CD4-positive, alpha-beta T cell treated with Interleukin-4 for 4 hours (primary cell): ENCODE measurements around the gene RINT1.
"Not testable (repeated sequence)": the region's sequence is repeated elsewhere in the genome, so short reads cannot be mapped to it uniquely, and the experiment has no call there.

Experiments
- DNase-seq: peaks from one replicate; pipeline ENCODE4 v3.0.0-alpha.2; 2020

Gene RINT1

DNA sequence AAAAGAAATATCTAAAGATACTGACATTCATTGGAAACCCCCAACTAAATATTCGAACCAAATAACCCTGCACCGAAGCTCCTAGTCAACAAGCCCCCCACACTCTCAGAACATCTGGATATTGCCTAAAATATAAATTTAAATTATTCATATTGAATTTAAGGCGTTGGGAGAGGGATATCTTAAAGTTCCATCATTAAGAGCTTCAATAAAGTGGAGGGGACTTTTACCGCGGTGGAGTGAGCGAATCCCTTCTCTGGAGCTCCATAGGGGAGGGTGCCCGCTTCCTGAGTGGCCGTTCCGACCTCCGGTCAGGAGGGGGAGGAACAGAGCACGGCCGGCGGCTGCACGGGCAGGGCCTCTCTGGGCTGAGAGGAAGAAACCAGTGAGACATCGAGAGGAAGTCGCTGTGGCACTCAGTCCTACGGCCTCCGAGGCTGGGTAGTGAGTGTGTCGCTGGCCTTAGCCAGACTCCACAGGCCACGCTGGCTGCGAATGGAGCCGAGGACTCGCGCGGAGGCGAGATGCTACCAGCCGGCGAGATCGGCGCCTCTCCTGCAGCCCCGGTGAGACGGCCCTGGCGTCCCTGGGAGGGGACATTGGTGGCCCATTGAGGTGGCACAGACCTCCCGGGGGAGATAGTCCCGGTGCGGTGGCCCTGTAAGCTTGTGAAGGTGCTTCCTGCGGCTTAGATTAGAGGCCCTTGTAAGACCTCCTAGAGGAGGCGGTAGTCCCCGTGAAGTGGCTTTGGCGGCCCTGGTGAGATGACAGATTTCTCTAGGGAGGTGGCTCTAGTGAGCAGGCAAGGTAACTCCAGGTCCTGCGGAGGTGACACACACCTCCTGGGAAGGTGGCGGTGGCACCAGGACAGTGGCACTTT is at the start of gene RINT1:
Gene RINT1, plus strand, starts transcription at position 410 of the 880 bp plus-strand sequence. Its CDS starts 115 bp downstream, at position 525.
- peak; percentile 92 for DNase-seq

- peak; percentile 38 for DNase-seq
Observed at GRCh38 chr7:105487579-105488571, 44.1 kb upstream of the RINT1 start.

DNA sequence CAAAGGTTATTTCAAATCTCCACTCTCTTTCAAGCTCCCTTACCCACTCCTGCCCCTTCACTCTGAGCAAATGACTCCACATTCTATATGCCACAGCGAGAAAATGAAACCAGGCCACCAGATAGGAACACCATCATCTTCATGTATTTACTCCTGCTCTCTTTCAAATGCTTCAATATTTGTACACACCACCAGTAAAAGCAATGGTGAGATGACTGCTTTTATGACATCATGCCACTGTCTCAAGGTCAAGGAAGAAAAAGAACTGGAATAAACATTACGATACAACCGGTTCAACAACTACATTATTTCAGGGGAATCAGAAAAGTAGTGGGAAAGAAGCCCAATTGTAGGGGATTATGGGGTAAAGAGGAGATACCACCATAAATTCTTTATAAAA is 42.6 kb upstream of the RINT1 start:
- DNase-seq = no peak

GRCh38 chr7:105493196-105493922 is 38.6 kb upstream of the RINT1 start:
- DNase-seq = no peak

DNA sequence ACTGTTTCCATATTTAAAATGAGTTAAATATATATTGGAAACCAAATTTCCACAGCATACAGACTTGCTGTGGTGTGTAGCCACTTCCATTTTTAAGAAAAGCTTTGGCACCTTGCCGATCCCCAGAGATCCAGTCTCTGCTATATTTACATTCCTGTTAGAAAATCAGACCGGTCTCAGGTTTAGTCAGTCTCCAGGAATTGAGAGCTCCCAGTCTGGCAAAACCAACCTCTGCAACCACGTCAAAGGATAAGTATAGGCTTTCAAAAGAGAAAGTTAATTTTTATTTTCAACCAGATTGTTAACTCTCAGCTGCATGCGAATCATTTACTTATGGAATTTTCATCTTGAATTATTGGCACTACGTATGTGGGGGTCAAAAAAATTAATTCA is 38.1 kb upstream of the RINT1 start:
- no peak for DNase-seq

GRCh38 chr7:105496521-105496920 is 35.5 kb upstream of the RINT1 start:
- no peak for DNase-seq

DNA sequence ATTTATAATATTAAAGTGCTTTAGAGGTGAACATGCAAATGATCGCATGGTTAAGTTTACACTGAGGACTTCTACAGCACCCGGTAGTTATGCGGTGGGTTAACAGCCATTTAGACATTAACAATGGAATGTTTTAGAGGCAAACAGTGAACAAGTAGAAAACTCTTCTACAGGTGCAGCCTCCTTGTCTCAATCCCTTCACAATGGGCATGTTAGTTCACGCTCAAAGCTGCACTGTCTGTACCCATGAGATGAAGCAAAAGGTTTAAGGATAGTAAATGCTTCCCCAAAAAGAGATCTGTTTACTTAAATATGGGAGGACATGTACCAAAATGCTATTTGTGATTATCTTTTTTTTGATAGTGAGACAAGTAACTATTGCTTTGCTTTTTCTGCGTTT is 35.0 kb upstream of the RINT1 start:
- no peak for DNase-seq

- DNase-seq = no peak
Observed at GRCh38 chr7:105502173-105502572, 29.8 kb upstream of the RINT1 start.

GRCh38 chr7:105512415-105512814 is 19.6 kb upstream of the RINT1 start:
- DNase-seq = no peak

GRCh38 chr7:105512926-105513526 is 19.0 kb upstream of the RINT1 start:
- no peak for DNase-seq

DNA sequence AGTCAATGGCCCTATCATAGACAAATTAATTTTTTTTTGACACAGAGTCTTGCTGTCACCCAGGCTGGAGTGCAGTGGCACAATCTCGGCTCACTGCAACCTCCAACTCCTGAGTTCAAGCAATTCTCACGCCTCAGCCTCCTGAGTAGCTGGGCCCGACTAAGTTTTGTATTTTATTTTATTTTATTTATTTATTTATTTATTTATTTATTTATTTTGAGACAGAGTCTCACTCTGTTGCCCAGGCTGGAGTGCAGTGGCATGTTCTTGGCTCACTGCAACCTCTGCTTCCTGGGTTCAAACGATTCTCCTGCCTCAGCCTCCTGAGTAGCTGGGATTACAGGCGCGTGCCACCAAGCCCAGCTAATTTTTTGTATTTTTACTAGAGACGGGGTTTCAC is 16.4 kb upstream of the RINT1 start:
- DNase-seq = not testable (repeated sequence)

- no peak for DNase-seq
Observed at GRCh38 chr7:105519353-105519752, 12.6 kb upstream of the RINT1 start.

DNA sequence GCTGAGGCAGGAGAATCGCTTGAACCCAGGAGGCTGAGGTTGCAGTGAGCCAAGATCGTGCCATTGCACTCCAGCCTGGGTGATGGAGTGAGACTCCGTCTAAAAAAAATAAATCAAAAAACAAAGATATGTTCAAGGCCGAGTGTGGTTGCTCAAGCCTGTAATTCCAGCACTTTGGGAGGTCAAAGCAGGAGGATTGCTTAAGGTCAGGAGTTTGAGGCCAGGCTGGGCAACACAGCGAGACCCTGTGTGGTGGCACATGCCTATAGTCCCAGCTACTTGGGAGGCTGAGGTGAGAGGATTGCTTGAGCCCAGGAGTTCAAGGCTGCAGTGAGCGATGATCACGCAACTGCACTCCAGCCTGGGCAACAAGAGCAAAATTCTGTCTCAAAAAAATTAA is 11.4 kb upstream of the RINT1 start:
- DNase-seq = not testable (repeated sequence)

GRCh38 chr7:105521027-105521716 is 10.8 kb upstream of the RINT1 start:
- DNase-seq = peak; percentile 24

DNA sequence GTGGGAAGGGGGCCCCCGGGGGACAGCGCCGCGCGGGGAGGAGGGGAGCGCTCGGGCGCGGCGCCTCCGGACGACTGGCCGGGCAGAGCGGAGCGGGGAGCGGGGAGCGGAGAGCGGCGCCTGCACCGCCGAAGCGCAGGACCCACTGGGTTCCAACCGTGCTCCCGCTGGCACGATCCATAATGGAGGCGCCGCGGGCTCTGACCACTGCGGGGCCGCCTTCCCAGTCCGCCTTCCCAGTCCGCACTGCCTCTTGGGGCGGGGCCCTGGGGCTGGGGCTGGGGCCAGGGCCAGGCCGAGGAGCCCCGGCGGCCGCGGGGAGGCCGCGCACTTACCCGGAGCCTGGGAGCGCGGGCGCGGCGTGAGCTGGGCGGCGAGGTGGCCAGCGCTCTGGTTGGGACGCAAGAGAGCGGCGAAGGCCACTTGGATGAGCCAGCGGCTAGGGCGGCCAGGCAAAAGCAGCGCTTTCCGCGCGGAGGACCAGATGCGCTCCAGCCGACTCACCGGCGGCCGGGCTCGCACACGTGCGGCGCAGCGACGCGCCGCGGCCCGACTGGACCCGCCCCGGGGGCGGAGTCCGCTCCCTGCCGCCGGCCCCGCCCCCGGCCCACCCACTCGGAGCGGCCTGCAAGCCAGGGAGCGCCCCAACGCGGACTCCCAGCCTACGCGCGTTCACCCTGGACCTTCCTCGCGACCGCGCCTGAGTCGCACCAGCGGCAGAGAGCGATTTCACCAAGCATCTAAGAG is 10.1 kb upstream of the RINT1 start, which contains the start of gene PUS7:
Gene PUS7, minus strand, starts transcription at position 555 of the 747 bp plus-strand sequence. CDS start 13,759 bp downstream, outside the sequence.
- DNase-seq = peak; percentile 80

GRCh38 chr7:105524423-105524822 is 7.6 kb upstream of the RINT1 start:
- not testable (repeated sequence) for DNase-seq

GRCh38 chr7:105524840-105525239 is 7.2 kb upstream of the RINT1 start:
- no peak for DNase-seq

GRCh38 chr7:105527737-105528136 is 4.3 kb upstream of the RINT1 start:
- DNase-seq = not testable (repeated sequence)

DNA sequence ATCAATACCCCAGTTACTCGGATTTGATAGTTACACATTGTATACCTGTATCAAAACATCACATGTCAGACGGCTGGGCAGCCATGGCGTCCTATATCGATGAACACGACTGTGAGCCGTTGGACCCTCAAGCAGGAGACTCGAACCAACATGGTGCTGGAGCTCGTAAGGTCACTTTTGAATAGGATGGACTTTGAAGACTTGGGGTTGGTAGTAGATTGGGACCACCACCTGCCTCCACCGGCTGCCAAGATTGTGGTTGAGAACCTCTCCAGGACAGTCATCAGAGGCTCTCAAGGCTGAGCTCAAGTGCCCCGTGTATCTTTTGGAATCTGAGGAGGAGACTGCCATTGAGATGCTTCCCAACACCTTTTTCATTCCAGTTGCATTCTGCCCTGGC is 1.9 kb upstream of the RINT1 start:
- no peak for DNase-seq

DNA sequence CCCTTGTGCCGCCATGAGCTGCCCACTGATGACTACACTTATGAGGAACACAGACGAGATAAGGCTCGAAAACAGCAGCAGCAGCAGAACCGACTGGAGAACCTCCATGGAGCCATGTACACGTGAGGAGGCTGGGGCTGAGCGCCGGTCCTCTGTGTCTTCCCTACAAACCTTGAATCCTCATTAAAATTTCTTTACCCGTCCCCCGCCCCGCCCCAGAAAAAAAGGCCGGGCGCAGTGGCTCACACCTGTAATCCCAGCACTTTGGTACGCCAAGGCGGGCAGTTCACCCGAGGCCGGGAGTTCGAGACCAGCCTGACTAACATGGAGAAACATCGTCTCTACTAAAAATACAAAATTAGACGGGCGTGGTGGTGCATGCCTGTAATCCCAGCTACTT is 1.5 kb upstream of the RINT1 start:
- no peak for DNase-seq
